ENCODE data around the gene C17orf75. TPM values are rescaled to one million over a fixed set of nuclear protein-coding genes. Genes with fewer than 3 reads are reported as not detected.
A peak's percentile ranks its signal among the peaks of the same experiment; 100 is the strongest.
"Not testable (repeated sequence)": the region's sequence is repeated elsewhere in the genome, so short reads cannot be mapped to it uniquely, and the experiment has no call there.

C17orf75 gene
- total and polyA plus RNA-seq, 2 experiments from 2014 or later: 16.0 to 25.7 TPM

GRCh38 chr17:32319548-32319905 lies 22.4 kb downstream of the C17orf75 start:
- no peaks in the 10 kb centered on the region for H4K20me1 ChIP-seq (ENCODE audit: insufficient read depth, poor library complexity, severe bottlenecking)
- no peaks in the 10 kb centered on the region for H3K4me1 ChIP-seq (ENCODE audit: insufficient read depth)
- no peak overlapping the region for H3K4me3 ChIP-seq
- peak; percentile 79 for DNase-seq (ENCODE audit: low spot score)
- H3K27me3 ChIP-seq: peaks cover 14% of the 10 kb centered on the region
- H3K36me3 ChIP-seq (replicated peaks; ENCODE audit: insufficient read depth, low read depth): no peaks in the 10 kb centered on the region
- no peak overlapping the region for H3K27ac ChIP-seq
- WGBS (ENCODE audit: low lambda C conversion rate, missing lambda C conversion rate): 22% methylated on average over 5 of the region's 5 CpGs
- no peak overlapping the region for H2AFZ ChIP-seq
- no peaks in the 10 kb centered on the region for H3K79me2 ChIP-seq
- no peak overlapping the region for H3K4me2 ChIP-seq
- H3K9me3 ChIP-seq (ENCODE audit: low read depth): no peaks in the 10 kb centered on the region
- TF ChIP-seq EZH2 (IDR thresholded peaks at IDR 0.05; ENCODE audit: borderline replicate concordance): no peak
- TF ChIP-seq EZH2phosphoT487 (IDR thresholded peaks at IDR 0.05; ENCODE audit: low read depth, severe bottlenecking, unreplicated experiment): no peak
- TF ChIP-seq CTCF (IDR thresholded peaks at IDR 0.05; ENCODE audit: poor library complexity): peak; percentile 84
- H3K9me2 ChIP-seq (replicated peaks; ENCODE audit: insufficient read depth): no peaks in the 10 kb centered on the region

- Histone ChIP-seq H3K27me3 (peaks cover 14% of the 10 kb centered on the region), H3K4me3 (no peak overlapping the region), H4K20me1 (ENCODE audit: insufficient read depth, poor library complexity, severe bottlenecking) (no peaks in the 10 kb centered on the region), H3K79me2 (no peaks in the 10 kb centered on the region), H3K27ac (no peak overlapping the region), H3K4me1 (ENCODE audit: insufficient read depth) (no peaks in the 10 kb centered on the region), H3K36me3 (replicated peaks; ENCODE audit: insufficient read depth, low read depth) (no peaks in the 10 kb centered on the region), H3K4me2 (no peak overlapping the region), H2AFZ (no peak overlapping the region), H3K9me2 (replicated peaks; ENCODE audit: insufficient read depth) (no peaks in the 10 kb centered on the region), H3K9me3 (ENCODE audit: low read depth) (no peaks in the 10 kb centered on the region)
- DNase-seq (ENCODE audit: low spot score): no peak
- no peak for TF ChIP-seq EZH2phosphoT487 (IDR thresholded peaks at IDR 0.05; ENCODE audit: low read depth, severe bottlenecking, unreplicated experiment)
- TF ChIP-seq EZH2 (IDR thresholded peaks at IDR 0.05; ENCODE audit: borderline replicate concordance): no peak
- no peak for TF ChIP-seq CTCF (IDR thresholded peaks at IDR 0.05; ENCODE audit: poor library complexity)
- 97% methylated on average over 4 of the region's 8 CpGs for WGBS (ENCODE audit: low lambda C conversion rate, missing lambda C conversion rate)
Observed at GRCh38 chr17:32318071-32318470, 23.9 kb downstream of the C17orf75 start.

GRCh38 chr17:32317353-32317752 lies 24.6 kb downstream of the C17orf75 start:
- Histone ChIP-seq H3K27me3 (peaks cover 14% of the 10 kb centered on the region), H3K27ac (no peak overlapping the region), H3K79me2 (no peaks in the 10 kb centered on the region), H3K4me1 (ENCODE audit: insufficient read depth) (no peaks in the 10 kb centered on the region), H2AFZ (no peak overlapping the region), H3K9me2 (replicated peaks; ENCODE audit: insufficient read depth) (no peaks in the 10 kb centered on the region), H4K20me1 (ENCODE audit: insufficient read depth, poor library complexity, severe bottlenecking) (no peaks in the 10 kb centered on the region), H3K9me3 (ENCODE audit: low read depth) (no peaks in the 10 kb centered on the region), H3K36me3 (replicated peaks; ENCODE audit: insufficient read depth, low read depth) (no peaks in the 10 kb centered on the region), H3K4me2 (no peak overlapping the region), H3K4me3 (no peak overlapping the region)
- DNase-seq (ENCODE audit: low spot score): no peak
- TF ChIP-seq EZH2phosphoT487 (IDR thresholded peaks at IDR 0.05; ENCODE audit: low read depth, severe bottlenecking, unreplicated experiment) (no peak), EZH2 (IDR thresholded peaks at IDR 0.05; ENCODE audit: borderline replicate concordance) (no peak), CTCF (IDR thresholded peaks at IDR 0.05; ENCODE audit: poor library complexity) (no peak)
- 66% methylated on average over 4 of the region's 4 CpGs for WGBS (ENCODE audit: low lambda C conversion rate, missing lambda C conversion rate)

- 91% methylated on average over 5 of the region's 5 CpGs for WGBS (ENCODE audit: low lambda C conversion rate, missing lambda C conversion rate)
- H3K36me3 ChIP-seq (replicated peaks; ENCODE audit: insufficient read depth, low read depth); DNase-seq (ENCODE audit: low spot score): not testable (repeated sequence)
Observed at GRCh38 chr17:32316653-32317052, 25.3 kb downstream of the C17orf75 start.

More at GRCh38 chr17:32316653-32317052, 25.3 kb downstream of the C17orf75 start:
- not testable (repeated sequence) for H3K9me3 ChIP-seq (ENCODE audit: low read depth); H4K20me1 ChIP-seq (ENCODE audit: insufficient read depth, poor library complexity, severe bottlenecking); H3K9me2 ChIP-seq (replicated peaks; ENCODE audit: insufficient read depth); H2AFZ ChIP-seq; H3K27ac ChIP-seq; H3K4me3 ChIP-seq; H3K79me2 ChIP-seq; H3K4me2 ChIP-seq; H3K4me1 ChIP-seq (ENCODE audit: insufficient read depth)
- H3K27me3 ChIP-seq: peaks cover 14% of the 10 kb centered on the region
